ENCODE data around the gene MYLK4.

- TF ChIP-seq POLR2A (IDR thresholded peaks at IDR 0.05) (no peak), CTCF (IDR thresholded peaks at IDR 0.05 in 4 of 5, conservative IDR thresholded peaks at IDR 0.05 in 1 of 5) (no peak)
These were observed 33.3 kb upstream of the MYLK4 start for GRCh38 chr6:2784061-2784460.

All from gastrocnemius medialis (tissue), 4 donors.